Measurements from ENCODE around the gene TTC16. TPM values are rescaled to one million over a fixed set of nuclear protein-coding genes. Genes with fewer than 3 reads are reported as not detected.

TTC16 gene
- total and polyA plus RNA-seq, 4 donors = 0.02 to 0.08 TPM; not detected in 2

DNA sequence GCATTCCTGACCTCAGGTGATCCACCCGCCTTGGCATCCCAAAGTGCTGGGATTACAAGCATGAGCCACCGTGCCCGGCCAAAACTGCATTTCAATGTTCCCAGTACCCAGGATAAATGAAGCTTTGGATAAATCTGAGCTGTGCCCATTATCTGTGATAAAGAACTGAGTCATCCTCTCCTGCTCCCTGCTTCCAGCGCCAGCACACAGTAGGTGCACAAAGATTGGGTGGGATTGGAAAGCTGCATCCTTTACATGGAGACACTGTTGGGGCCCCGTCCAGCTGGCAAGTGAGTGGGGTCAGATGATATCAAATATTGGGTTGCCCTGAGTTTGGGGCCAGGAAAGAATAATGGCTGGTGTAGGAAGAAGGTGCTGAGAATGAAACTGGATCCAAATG lies 45.2 kb downstream of the TTC16 start:
- no peak for DNase-seq (ENCODE audit: low spot score)
- peaks cover 0 to 6% (median 2%) of the 10 kb centered on the region in 4 donors for H3K4me1 ChIP-seq (ENCODE audit: control insufficient read depth in 4 of 4, insufficient read depth in 4 of 4, low read length in 3 of 4)
- H3K27ac ChIP-seq (ENCODE audit: low read depth in 1 of 2, low read length in 2 of 2) = no peak overlapping the region
- H3K36me3 ChIP-seq (ENCODE audit: control insufficient read depth in 4 of 4, insufficient read depth in 3 of 4, low read depth in 1 of 4, low read length in 3 of 4) = no peaks in the 10 kb centered on the region
- no peaks in the 10 kb centered on the region for H3K27me3 ChIP-seq (ENCODE audit: control insufficient read depth in 4 of 4, insufficient read depth in 4 of 4, low read length in 3 of 4)
- H3K4me3 ChIP-seq (ENCODE audit: low read depth in 1 of 3, low read length in 3 of 3) = no peak overlapping the region
- WGBS = 64% methylated on average over 5 of the region's 5 CpGs
- no peak overlapping the region for H3K9ac ChIP-seq (ENCODE audit: low read depth in 1 of 2, low read length in 2 of 2)
- no peaks in the 10 kb centered on the region for H3K9me3 ChIP-seq (ENCODE audit: control insufficient read depth in 4 of 4, low read length in 3 of 4)
- TF ChIP-seq, protein P1, sequence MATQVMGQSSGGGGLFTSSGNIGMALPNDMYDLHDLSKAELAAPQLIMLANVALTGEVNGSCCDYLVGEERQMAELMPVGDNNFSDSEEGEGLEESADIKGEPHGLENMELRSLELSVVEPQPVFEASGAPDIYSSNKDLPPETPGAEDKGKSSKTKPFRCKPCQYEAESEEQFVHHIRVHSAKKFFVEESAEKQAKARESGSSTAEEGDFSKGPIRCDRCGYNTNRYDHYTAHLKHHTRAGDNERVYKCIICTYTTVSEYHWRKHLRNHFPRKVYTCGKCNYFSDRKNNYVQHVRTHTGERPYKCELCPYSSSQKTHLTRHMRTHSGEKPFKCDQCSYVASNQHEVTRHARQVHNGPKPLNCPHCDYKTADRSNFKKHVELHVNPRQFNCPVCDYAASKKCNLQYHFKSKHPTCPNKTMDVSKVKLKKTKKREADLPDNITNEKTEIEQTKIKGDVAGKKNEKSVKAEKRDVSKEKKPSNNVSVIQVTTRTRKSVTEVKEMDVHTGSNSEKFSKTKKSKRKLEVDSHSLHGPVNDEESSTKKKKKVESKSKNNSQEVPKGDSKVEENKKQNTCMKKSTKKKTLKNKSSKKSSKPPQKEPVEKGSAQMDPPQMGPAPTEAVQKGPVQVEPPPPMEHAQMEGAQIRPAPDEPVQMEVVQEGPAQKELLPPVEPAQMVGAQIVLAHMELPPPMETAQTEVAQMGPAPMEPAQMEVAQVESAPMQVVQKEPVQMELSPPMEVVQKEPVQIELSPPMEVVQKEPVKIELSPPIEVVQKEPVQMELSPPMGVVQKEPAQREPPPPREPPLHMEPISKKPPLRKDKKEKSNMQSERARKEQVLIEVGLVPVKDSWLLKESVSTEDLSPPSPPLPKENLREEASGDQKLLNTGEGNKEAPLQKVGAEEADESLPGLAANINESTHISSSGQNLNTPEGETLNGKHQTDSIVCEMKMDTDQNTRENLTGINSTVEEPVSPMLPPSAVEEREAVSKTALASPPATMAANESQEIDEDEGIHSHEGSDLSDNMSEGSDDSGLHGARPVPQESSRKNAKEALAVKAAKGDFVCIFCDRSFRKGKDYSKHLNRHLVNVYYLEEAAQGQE (IDR thresholded peaks at IDR 0.05) = no peak
- TF ChIP-seq RXRA (IDR thresholded peaks at IDR 0.05) = no peak
- TF ChIP-seq FOXA1 (IDR thresholded peaks at IDR 0.05) = no peak
- no peak for TF ChIP-seq FOXA2 (IDR thresholded peaks at IDR 0.05)
- TF ChIP-seq, protein P2, sequence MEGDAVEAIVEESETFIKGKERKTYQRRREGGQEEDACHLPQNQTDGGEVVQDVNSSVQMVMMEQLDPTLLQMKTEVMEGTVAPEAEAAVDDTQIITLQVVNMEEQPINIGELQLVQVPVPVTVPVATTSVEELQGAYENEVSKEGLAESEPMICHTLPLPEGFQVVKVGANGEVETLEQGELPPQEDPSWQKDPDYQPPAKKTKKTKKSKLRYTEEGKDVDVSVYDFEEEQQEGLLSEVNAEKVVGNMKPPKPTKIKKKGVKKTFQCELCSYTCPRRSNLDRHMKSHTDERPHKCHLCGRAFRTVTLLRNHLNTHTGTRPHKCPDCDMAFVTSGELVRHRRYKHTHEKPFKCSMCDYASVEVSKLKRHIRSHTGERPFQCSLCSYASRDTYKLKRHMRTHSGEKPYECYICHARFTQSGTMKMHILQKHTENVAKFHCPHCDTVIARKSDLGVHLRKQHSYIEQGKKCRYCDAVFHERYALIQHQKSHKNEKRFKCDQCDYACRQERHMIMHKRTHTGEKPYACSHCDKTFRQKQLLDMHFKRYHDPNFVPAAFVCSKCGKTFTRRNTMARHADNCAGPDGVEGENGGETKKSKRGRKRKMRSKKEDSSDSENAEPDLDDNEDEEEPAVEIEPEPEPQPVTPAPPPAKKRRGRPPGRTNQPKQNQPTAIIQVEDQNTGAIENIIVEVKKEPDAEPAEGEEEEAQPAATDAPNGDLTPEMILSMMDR (IDR thresholded peaks at IDR 0.05; ENCODE audit: low read depth, low read length, missing input control) = no peak
- no peak for TF ChIP-seq TAF1 (conservative IDR thresholded peaks at IDR 0.05)
- no peak for TF ChIP-seq HNF4A (conservative IDR thresholded peaks at IDR 0.05)
- TF ChIP-seq SP1 (IDR thresholded peaks at IDR 0.05) = no peak

DNA sequence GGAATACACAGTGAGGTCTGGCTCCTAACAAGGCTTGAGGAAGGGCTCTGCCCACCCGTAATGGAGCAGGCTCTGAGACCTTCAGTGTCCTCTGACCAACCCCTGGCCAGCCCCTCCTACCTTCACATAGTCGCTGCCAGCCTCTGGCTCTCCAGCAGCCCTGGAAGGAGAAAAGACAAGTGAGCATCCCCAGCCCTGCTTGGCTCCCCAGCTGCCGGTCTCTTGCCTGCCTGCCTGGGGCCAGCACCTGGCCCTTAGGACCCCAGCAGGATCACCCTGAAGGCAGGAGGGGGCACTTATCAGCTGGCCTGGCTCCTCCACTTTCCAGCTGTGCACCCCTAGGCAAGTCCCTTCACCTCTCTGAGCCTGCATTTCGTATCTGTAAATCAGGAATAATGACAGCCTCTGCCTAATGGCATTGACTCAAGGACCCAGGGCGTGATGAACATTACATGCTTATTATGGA lies 45.6 kb downstream of the TTC16 start:
- no peak for DNase-seq (ENCODE audit: low spot score)
- no peaks in the 10 kb centered on the region for H3K36me3 ChIP-seq (ENCODE audit: control insufficient read depth in 4 of 4, insufficient read depth in 3 of 4, low read depth in 1 of 4, low read length in 3 of 4)
- H3K27me3 ChIP-seq (ENCODE audit: control insufficient read depth in 4 of 4, insufficient read depth in 4 of 4, low read length in 3 of 4) = no peaks in the 10 kb centered on the region
- TF ChIP-seq, protein P2 (IDR thresholded peaks at IDR 0.05; ENCODE audit: low read depth, low read length, missing input control) = no peak
- TF ChIP-seq GABPA (IDR thresholded peaks at IDR 0.05 in 1 of 2, conservative IDR thresholded peaks at IDR 0.05 in 1 of 2) = no peak
- no peak for TF ChIP-seq NR2F2 (IDR thresholded peaks at IDR 0.05)
- no peak for TF ChIP-seq FOXA1 (IDR thresholded peaks at IDR 0.05)
- no peak for TF ChIP-seq HNF4G (IDR thresholded peaks at IDR 0.05)
- TF ChIP-seq TAF1 (conservative IDR thresholded peaks at IDR 0.05) = no peak
- no peak for TF ChIP-seq EGR1 (IDR thresholded peaks at IDR 0.05; ENCODE audit: low read depth in 2 of 2)
- TF ChIP-seq, protein P3, sequence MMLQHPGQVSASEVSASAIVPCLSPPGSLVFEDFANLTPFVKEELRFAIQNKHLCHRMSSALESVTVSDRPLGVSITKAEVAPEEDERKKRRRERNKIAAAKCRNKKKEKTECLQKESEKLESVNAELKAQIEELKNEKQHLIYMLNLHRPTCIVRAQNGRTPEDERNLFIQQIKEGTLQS (IDR thresholded peaks at IDR 0.05) = no peak
- TF ChIP-seq HNF4A (conservative IDR thresholded peaks at IDR 0.05) = no peak
- no peak for TF ChIP-seq SP1 (IDR thresholded peaks at IDR 0.05)
- TF ChIP-seq, protein P4, sequence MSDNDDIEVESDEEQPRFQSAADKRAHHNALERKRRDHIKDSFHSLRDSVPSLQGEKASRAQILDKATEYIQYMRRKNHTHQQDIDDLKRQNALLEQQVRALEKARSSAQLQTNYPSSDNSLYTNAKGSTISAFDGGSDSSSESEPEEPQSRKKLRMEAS (IDR thresholded peaks at IDR 0.05) = no peak
- no peak for TF ChIP-seq YY1 (IDR thresholded peaks at IDR 0.05)
- no peak for TF ChIP-seq FOXA2 (IDR thresholded peaks at IDR 0.05)
- no peak overlapping the region for H3K9ac ChIP-seq (ENCODE audit: low read depth in 1 of 2, low read length in 2 of 2)
- H3K4me1 ChIP-seq (ENCODE audit: control insufficient read depth in 4 of 4, insufficient read depth in 4 of 4, low read length in 3 of 4) = peaks cover 0 to 6% (median 2%) of the 10 kb centered on the region in 4 donors
- no peak overlapping the region for H3K4me3 ChIP-seq (ENCODE audit: low read depth in 1 of 3, low read length in 3 of 3)
- H3K27ac ChIP-seq (ENCODE audit: low read depth in 1 of 2, low read length in 2 of 2) = no peak overlapping the region
- no peaks in the 10 kb centered on the region for H3K9me3 ChIP-seq (ENCODE audit: control insufficient read depth in 4 of 4, low read length in 3 of 4)
- 50% methylated on average over 5 of the region's 5 CpGs for WGBS
